Esophagus muscularis mucosa (tissue), 4 donors: ENCODE data around the gene COL9A2. TPM values are rescaled to one million over a fixed set of nuclear protein-coding genes. Genes with fewer than 3 reads are reported as not detected.

Experiments
- DNase-seq: peaks from one replicate; pipeline ENCODE4 v3.0.0-alpha.2; 2017; ENCODE audit errors: extremely low spot score
- H3K27ac ChIP-seq, 4 donors: fragments of 200-600 bp; sonication (generic); replicated peaks in 1 of 4; 1 replicate in 3 of 4; 2 replicates in 1 of 4; pipeline ENCODE4 v1.5.1; 2016 to 2019; ENCODE audit warnings: mild to moderate bottlenecking in 1 of 4
- H3K27me3 ChIP-seq, 4 donors: fragments of 200-600 bp; sonication (generic); one replicate each; pipeline versions ENCODE4 v1.5.1 to v1.6.0; 2016 to 2019
- H3K36me3 ChIP-seq, 4 donors: fragments of 200-600 bp; sonication (generic); one replicate each; pipeline ENCODE4 v1.5.1; 2016 to 2019
- H3K4me1 ChIP-seq, 4 donors: fragments of 200-600 bp; sonication (generic); one replicate each; pipeline ENCODE4 v1.5.1; 2016 to 2019
- H3K4me3 ChIP-seq, 4 donors: fragments of 200-600 bp; sonication (generic); 1 replicate in 2 of 4; 2 replicates in 2 of 4; pipeline ENCODE4 v1.5.1; 2016 to 2019; ENCODE audit warnings: mild to moderate bottlenecking in 4 of 4, moderate library complexity in 1 of 4
- H3K9me3 ChIP-seq, 4 donors: fragments of 200-600 bp; sonication (generic); 1 replicate in 3 of 4; 2 replicates in 1 of 4; pipeline ENCODE4 v1.5.1; 2016 to 2019
- EP300 ChIP-seq: sonication (generic); formaldehyde crosslinking; IDR thresholded peaks from one replicate; pipeline ENCODE4 v1.6.1; 2017; ENCODE audit warnings: antibody characterized with exemption
- POLR2A ChIP-seq: fragments of 450-650 bp; IDR thresholded peaks from one replicate; pipeline ENCODE4 v1.6.1; 2017; ENCODE audit warnings: antibody characterized with exemption, moderate library complexity, mild to moderate bottlenecking, low read depth
- POLR2AphosphoS5 ChIP-seq, 2 donors: sonication (generic); formaldehyde crosslinking; IDR thresholded peaks; one replicate each; pipeline ENCODE4 v1.6.1; 2017; ENCODE audit warnings: antibody characterized with exemption in 2 of 2
- WGBS: methylation state at CpG from one replicate; pipeline ENCODE4 v1.1.5; 2018; 5-methylcytosine and 5-hydroxymethylcytosine counted together
- intact Hi-C: fragments of 100-400 bp; cut with DNase I; formaldehyde crosslinking; loops from one replicate; pipeline ENCODE4 v1.15.1; 2023
- total RNA-seq, 4 donors: library from RNA; depleted of rRNA; stranded (reverse); fragments of >200 nt; gene quantifications; one replicate each; pipeline versions ENCODE4 v1.1.0 to v1.2.1, GENCODE V29; 2016
- TF ChIP-seq, protein P1 (sequence below), 3 experiments: fragments of 200-600 bp in 2 of 3; fragments of 450-650 bp in 1 of 3; sonication (generic) in 2 of 3; IDR thresholded peaks; one replicate each; pipeline ENCODE4 v1.5.1; 2017 to 2019; ENCODE audit warnings: antibody characterized with exemption in 3 of 3, mild to moderate bottlenecking in 2 of 3, moderate library complexity in 1 of 3

Gene COL9A2
- total RNA-seq, 4 donors from 2014 or later: 1.2 to 2.5 (median 1.7) TPM

- peaks cover 37 to 97% (median 79%) of the 10 kb centered on the region in 4 donors for H3K4me1 ChIP-seq
- peaks cover 23 to 81% (median 56%) of the 10 kb centered on the region in 4 donors for H3K36me3 ChIP-seq
- H3K9me3 ChIP-seq: no peaks in the 10 kb centered on the region
- TF ChIP-seq POLR2AphosphoS5 (IDR thresholded peaks at IDR 0.05): no peak
- TF ChIP-seq, protein P1, sequence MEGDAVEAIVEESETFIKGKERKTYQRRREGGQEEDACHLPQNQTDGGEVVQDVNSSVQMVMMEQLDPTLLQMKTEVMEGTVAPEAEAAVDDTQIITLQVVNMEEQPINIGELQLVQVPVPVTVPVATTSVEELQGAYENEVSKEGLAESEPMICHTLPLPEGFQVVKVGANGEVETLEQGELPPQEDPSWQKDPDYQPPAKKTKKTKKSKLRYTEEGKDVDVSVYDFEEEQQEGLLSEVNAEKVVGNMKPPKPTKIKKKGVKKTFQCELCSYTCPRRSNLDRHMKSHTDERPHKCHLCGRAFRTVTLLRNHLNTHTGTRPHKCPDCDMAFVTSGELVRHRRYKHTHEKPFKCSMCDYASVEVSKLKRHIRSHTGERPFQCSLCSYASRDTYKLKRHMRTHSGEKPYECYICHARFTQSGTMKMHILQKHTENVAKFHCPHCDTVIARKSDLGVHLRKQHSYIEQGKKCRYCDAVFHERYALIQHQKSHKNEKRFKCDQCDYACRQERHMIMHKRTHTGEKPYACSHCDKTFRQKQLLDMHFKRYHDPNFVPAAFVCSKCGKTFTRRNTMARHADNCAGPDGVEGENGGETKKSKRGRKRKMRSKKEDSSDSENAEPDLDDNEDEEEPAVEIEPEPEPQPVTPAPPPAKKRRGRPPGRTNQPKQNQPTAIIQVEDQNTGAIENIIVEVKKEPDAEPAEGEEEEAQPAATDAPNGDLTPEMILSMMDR (IDR thresholded peaks at IDR 0.05): no peak
- TF ChIP-seq POLR2A: no peak
- TF ChIP-seq EP300: no peak
- no peak overlapping the region for H3K4me3 ChIP-seq
- H3K27ac ChIP-seq: peak overlapping the region in 3 of 4 donors; percentile 80 to 82 (median 82)
- intact Hi-C loops: no loop called here
- no peaks in the 10 kb centered on the region for H3K27me3 ChIP-seq
- DNase-seq: no peak
Observed at GRCh38 chr1:40265919-40266318, 51.2 kb downstream of the COL9A2 start.

- H3K36me3 ChIP-seq: peaks cover 24 to 81% (median 54%) of the 10 kb centered on the region in 4 donors
- peaks cover 38 to 97% (median 85%) of the 10 kb centered on the region in 4 donors for H3K4me1 ChIP-seq
- intact Hi-C loops: no loop called here
- DNase-seq: no peak
- no peak for TF ChIP-seq POLR2A
- TF ChIP-seq, protein P1 (IDR thresholded peaks at IDR 0.05): no peak
- TF ChIP-seq POLR2AphosphoS5 (IDR thresholded peaks at IDR 0.05): no peak
- no peak for TF ChIP-seq EP300
- no peak overlapping the region for H3K4me3 ChIP-seq
- H3K27me3 ChIP-seq: no peaks in the 10 kb centered on the region
- peak overlapping the region in 3 of 4 donors; percentile 80 to 82 (median 82) for H3K27ac ChIP-seq
- no peaks in the 10 kb centered on the region for H3K9me3 ChIP-seq
Observed at GRCh38 chr1:40265298-40265697, 51.8 kb downstream of the COL9A2 start.

DNA sequence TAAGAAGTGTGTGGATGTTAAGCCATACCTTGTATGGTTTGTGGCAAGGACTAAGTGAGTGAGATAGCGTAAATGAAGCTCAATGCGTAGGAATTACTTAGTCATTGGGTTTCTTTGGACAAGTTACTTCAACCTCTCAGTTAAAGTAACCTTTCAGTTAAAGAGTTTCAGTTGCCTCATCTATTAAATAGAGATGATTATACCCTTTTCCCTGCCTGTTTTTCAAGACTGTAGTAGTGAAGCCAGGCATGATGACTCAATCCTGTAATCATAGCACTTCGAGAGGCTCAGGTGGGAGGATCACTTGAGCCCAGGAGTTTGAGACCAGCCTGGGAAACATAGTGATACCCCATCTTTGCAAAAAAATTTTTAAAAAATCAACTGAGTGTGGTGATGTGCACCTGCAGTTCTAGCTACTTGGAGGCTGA lies 52.7 kb downstream of the COL9A2 start:
- no peak overlapping the region for H3K4me3 ChIP-seq
- no peaks in the 10 kb centered on the region for H3K27me3 ChIP-seq
- peaks cover 42 to 98% (median 93%) of the 10 kb centered on the region in 4 donors for H3K4me1 ChIP-seq
- no peak for TF ChIP-seq EP300
- peak in 1 of 2 donors; percentile 34 for TF ChIP-seq POLR2AphosphoS5 (IDR thresholded peaks at IDR 0.05)
- H3K36me3 ChIP-seq: peaks cover 24 to 74% (median 47%) of the 10 kb centered on the region in 4 donors
- no peak for DNase-seq
- peak overlapping the region; percentile 71 to 82 (median 78) for H3K27ac ChIP-seq
- no peaks in the 10 kb centered on the region for H3K9me3 ChIP-seq
- 48% methylated on average over 3 of the region's 3 CpGs for WGBS
- intact Hi-C loops: no loop called here

DNA sequence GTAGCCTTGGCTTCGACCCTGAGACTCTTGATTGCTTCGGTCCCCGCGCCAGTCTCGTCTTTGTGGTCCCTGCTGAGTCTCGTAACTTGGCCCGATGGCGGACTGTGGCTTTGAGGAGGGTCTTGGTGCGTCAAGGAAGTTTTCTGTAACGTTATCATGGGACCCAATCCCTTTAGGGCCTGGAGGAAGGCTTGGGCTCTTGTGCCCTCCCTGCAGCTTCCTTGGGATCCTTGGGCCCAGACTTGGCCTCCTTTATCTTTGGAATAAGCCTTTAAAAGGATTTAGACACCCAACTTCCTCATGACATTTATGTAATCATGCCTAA lies 58.7 kb downstream of the COL9A2 start:
- Histone ChIP-seq H3K27me3 (no peaks in the 10 kb centered on the region), H3K9me3 (no peaks in the 10 kb centered on the region), H3K36me3 (peaks cover 10 to 34% (median 26%) of the 10 kb centered on the region in 4 donors), H3K4me3 (peak overlapping the region; percentile 74 to 94 (median 88)), H3K4me1 (peaks cover 50 to 69% (median 66%) of the 10 kb centered on the region in 4 donors), H3K27ac (peak overlapping the region; percentile 91 to 96 (median 94))
- DNase-seq: no peak
- 0% methylated on average over 9 of the region's 10 CpGs for whole genome bisulfite sequencing
- TF ChIP-seq, protein P1 (IDR thresholded peaks at IDR 0.05): no peak
- TF ChIP-seq POLR2AphosphoS5 (IDR thresholded peaks at IDR 0.05) (no peak), POLR2A (no peak), EP300 (no peak)
- intact Hi-C loops: loop anchor here (5.0 to 10.0 kb wide), 3 partner anchors 59 to 304 kb away; partner anchors contain the start of genes COL9A2, MFSD2A and RLF

DNA sequence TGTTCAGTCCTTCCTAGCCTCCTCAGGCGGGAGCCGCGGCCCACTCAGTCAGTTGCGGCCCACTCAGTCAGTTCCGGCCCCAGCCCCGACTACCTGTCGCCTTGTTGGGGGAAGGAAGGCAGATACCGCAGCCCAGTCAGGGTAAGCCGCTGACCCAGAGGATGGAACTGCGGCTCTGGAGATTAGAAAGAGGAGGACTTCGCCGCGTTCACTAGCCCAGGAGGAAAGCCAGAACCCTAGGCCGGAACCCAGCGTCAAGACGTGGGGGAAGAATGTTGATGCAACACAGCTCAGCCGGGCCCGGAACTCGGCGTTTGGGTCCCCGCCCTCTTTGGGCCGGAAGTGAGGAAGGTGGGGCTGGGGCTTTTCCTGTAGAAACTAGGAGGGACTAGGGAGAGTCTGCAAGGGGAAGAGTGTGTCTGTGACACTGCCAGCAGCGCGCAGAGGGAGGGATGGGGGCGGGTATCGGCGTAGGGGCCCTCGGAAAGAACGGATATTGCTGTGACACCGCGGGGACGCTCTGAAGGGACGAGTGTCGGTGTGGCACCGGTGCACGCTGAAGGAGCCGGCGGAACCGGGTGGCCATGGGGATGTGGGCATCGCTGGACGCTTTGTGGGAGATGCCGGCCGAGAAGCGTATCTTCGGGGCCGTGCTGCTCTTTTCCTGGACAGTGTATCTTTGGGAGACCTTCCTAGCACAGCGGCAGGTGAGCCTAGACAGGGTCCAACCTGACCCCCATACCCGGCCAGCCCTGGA lies 59.2 kb downstream of the COL9A2 start, which contains the start of gene ZMPSTE24:
ZMPSTE24 (plus strand) TSS at position 549 of the 757 bp plus-strand sequence; CDS start at position 585, 36 bp downstream.
- H3K9me3 ChIP-seq: no peaks in the 10 kb centered on the region
- peak within 1 kb of the TSS; percentile 74 to 94 (median 88) for H3K4me3 ChIP-seq
- H3K36me3 ChIP-seq: peaks cover 10 to 28% (median 23%) of the 10 kb centered on the region in 4 donors
- peak; percentile 99 for DNase-seq
- peaks cover 46 to 63% (median 61%) of the 10 kb centered on the region in 4 donors for H3K4me1 ChIP-seq
- H3K27ac ChIP-seq: peak within 1 kb of the TSS; percentile 91 to 96 (median 94)
- intact Hi-C loops: loop anchor here (5.0 to 10.0 kb wide), 3 partner anchors 59 to 303 kb away; partner anchors contain the start of genes COL9A2, MFSD2A and RLF
- TF ChIP-seq POLR2AphosphoS5 (IDR thresholded peaks at IDR 0.05) (peak; percentile 80 to 84), EP300 (no peak), POLR2A (peak; percentile 13)
- TF ChIP-seq, protein P1 (IDR thresholded peaks at IDR 0.05): peak in 1 of 3 experiments; percentile 11
- under 1% methylated on average over 35 of the region's 48 CpGs for WGBS
- H3K27me3 ChIP-seq: no peaks in the 10 kb centered on the region
